Activated CD4-positive, alpha-beta T cell treated with anti-CD3 and anti-CD28 coated beads, Interleukin-2, Interleukin-4, amounts not matched to agents 100 ng/mL and 50 ng/mL, durations not matched to agents 16 hours and 8 hours (primary cell): Measurements from ENCODE around the gene ENO2.

Experiments
- DNase-seq: peaks from one replicate; pipeline ENCODE4 v3.0.0-alpha.2; 2020; ENCODE audit warnings: low spot score

Gene ENO2

GRCh38 chr12:6912164-6912935 is 2.0 kb upstream of the ENO2 start:
- no peak for DNase-seq

GRCh38 chr12:6914947-6915788 is 788 bp downstream of the ENO2 start:
- no peak for DNase-seq

- no peak for DNase-seq
Measured at GRCh38 chr12:6915789-6916285, 1.5 kb downstream of the ENO2 start.

GRCh38 chr12:6916426-6917200 is 2.2 kb downstream of the ENO2 start:
- DNase-seq: no peak

- DNase-seq: no peak
Measured at GRCh38 chr12:6917491-6918231, 3.3 kb downstream of the ENO2 start.

- no peak for DNase-seq
Measured at GRCh38 chr12:6919588-6919987, 5.2 kb downstream of the ENO2 start.

- no peak for DNase-seq
Measured at GRCh38 chr12:6921539-6921938, 7.2 kb downstream of the ENO2 start.

- DNase-seq: no peak
Measured at GRCh38 chr12:6921996-6922946, 7.9 kb downstream of the ENO2 start.

- no peak for DNase-seq
Measured at GRCh38 chr12:6923003-6923732, 8.8 kb downstream of the ENO2 start.

- no peak for DNase-seq
Measured at GRCh38 chr12:6923851-6924250, 9.5 kb downstream of the ENO2 start.

- no peak for DNase-seq
Measured at GRCh38 chr12:6925239-6925539, 10.8 kb downstream of the ENO2 start.

- DNase-seq: no peak
Measured at GRCh38 chr12:6925540-6926279, 11.3 kb downstream of the ENO2 start.

- DNase-seq: no peak
Measured at GRCh38 chr12:6927379-6928021, 13.1 kb downstream of the ENO2 start, which contains the start of gene ATN1. Gene ATN1, plus strand, starts transcription at chr12:6927959. Its CDS starts 6,043 bp downstream, at chr12:6934002.

- DNase-seq: no peak
Measured at GRCh38 chr12:6928022-6928702, 13.8 kb downstream of the ENO2 start.

GRCh38 chr12:6928703-6929407 is 14.5 kb downstream of the ENO2 start:
- no peak for DNase-seq

- DNase-seq: no peak
Measured at GRCh38 chr12:6929466-6930452, 15.4 kb downstream of the ENO2 start.
